Measurements from ENCODE around the gene RB1. TPM values are rescaled to one million over a fixed set of nuclear protein-coding genes. Genes with fewer than 3 reads are reported as not detected.
A peak's percentile ranks its signal among the peaks of the same experiment; 100 is the strongest.

RB1 gene
- total RNA-seq, 1 experiment from 2014 or later, result 43.4 TPM

GRCh38 chr13:48400090-48400694 is 96.6 kb downstream of the RB1 start:
- Mint-ChIP-seq H3K4me3 (ENCODE audit: unreplicated experiment) (peak overlapping the region; percentile 50), H3K36me3 (ENCODE audit: insufficient read depth, unreplicated experiment) (peaks cover 19% of the 10 kb centered on the region), H3K27ac (ENCODE audit: low read depth, unreplicated experiment) (peak overlapping the region; percentile 94), H3K27me3 (ENCODE audit: insufficient read depth, unreplicated experiment) (no peaks in the 10 kb centered on the region), H3K9me3 (ENCODE audit: unreplicated experiment) (peaks cover 6% of the 10 kb centered on the region), H3K4me1 (ENCODE audit: insufficient read depth, unreplicated experiment) (peaks cover 38% of the 10 kb centered on the region)
- DNase-seq (ENCODE audit: unreplicated experiment), result peak; percentile 11
- intact Hi-C loops (cut with micrococcal nuclease), result loop anchor here (2.0 kb wide), 1 partner anchor 65 kb away; no protein-coding TSS in a partner anchor
- no TSS peak for BruUV-seq (replicated peaks)
- ChIA-PET POLR2A (interaction anchor here (1.0 to 3.9 kb wide), 12 partner anchors 8 to 179 kb away, joined by 4 to 42 read pairs (median 8); partner anchors contain the start of genes ITM2B and LPAR6), CTCF (no interaction called here)
- TF ChIP-seq CTCF (IDR thresholded peaks at IDR 0.05; ENCODE audit: unreplicated experiment), result no peak

- peak; percentile 90 for DNase-seq (ENCODE audit: unreplicated experiment)
- ChIA-PET CTCF (interaction anchor here (1.1 to 1.3 kb wide), 2 partner anchors 12 to 181 kb away, joined by 4 read pairs; partner anchors contain the start of gene LPAR6), POLR2A (interaction anchor here (0.6 to 3.9 kb wide), 22 partner anchors 12 to 1396 kb away, joined by 3 to 42 read pairs (median 3); partner anchors contain the start of genes ITM2B, LPAR6 and RCBTB2)
- Mint-ChIP-seq H3K36me3 (ENCODE audit: insufficient read depth, unreplicated experiment) (peaks cover 16% of the 10 kb centered on the region), H3K4me3 (ENCODE audit: unreplicated experiment) (peak overlapping the region; percentile 50), H3K27me3 (ENCODE audit: insufficient read depth, unreplicated experiment) (no peaks in the 10 kb centered on the region), H3K9me3 (ENCODE audit: unreplicated experiment) (no peaks in the 10 kb centered on the region), H3K4me1 (ENCODE audit: insufficient read depth, unreplicated experiment) (peaks cover 42% of the 10 kb centered on the region), H3K27ac (ENCODE audit: low read depth, unreplicated experiment) (peak overlapping the region; percentile 94)
- no TSS peak for BruUV-seq (replicated peaks)
- intact Hi-C loops (cut with micrococcal nuclease), result loop anchor here (1.0 to 2.0 kb wide), 2 partner anchors 66 to 179 kb away; no protein-coding TSS in a partner anchor
- peak; percentile 8 for TF ChIP-seq CTCF (IDR thresholded peaks at IDR 0.05; ENCODE audit: unreplicated experiment)
These were observed 97.3 kb downstream of the RB1 start for GRCh38 chr13:48400850-48401291.

- Mint-ChIP-seq H3K36me3 (ENCODE audit: insufficient read depth, unreplicated experiment) (peaks cover 16% of the 10 kb centered on the region), H3K4me1 (ENCODE audit: insufficient read depth, unreplicated experiment) (peaks cover 46% of the 10 kb centered on the region), H3K4me3 (ENCODE audit: unreplicated experiment) (no peak overlapping the region), H3K9me3 (ENCODE audit: unreplicated experiment) (no peaks in the 10 kb centered on the region), H3K27me3 (ENCODE audit: insufficient read depth, unreplicated experiment) (no peaks in the 10 kb centered on the region), H3K27ac (ENCODE audit: low read depth, unreplicated experiment) (peak overlapping the region; percentile 94)
- TF ChIP-seq CTCF (IDR thresholded peaks at IDR 0.05; ENCODE audit: unreplicated experiment), result no peak
- intact Hi-C loops (cut with micrococcal nuclease), result loop anchor here (1.0 to 2.0 kb wide), 2 partner anchors 67 to 179 kb away; no protein-coding TSS in a partner anchor
- BruUV-seq (replicated peaks), result no TSS peak
- ChIA-PET CTCF (interaction anchor here (1.1 to 1.3 kb wide), 2 partner anchors 11 to 181 kb away, joined by 4 read pairs; partner anchors contain the start of gene LPAR6), POLR2A (interaction anchor here (0.6 to 3.9 kb wide), 22 partner anchors 11 to 1397 kb away, joined by 3 to 42 read pairs (median 3); partner anchors contain the start of genes ITM2B, LPAR6 and RCBTB2)
- no peak for DNase-seq (ENCODE audit: unreplicated experiment)
These were observed 97.9 kb downstream of the RB1 start for GRCh38 chr13:48401480-48401879.

GRCh38 chr13:48402325-48402932 is 98.9 kb downstream of the RB1 start:
- no peak overlapping the region for H3K4me3 Mint-ChIP-seq (ENCODE audit: unreplicated experiment)
- H3K9me3 Mint-ChIP-seq (ENCODE audit: unreplicated experiment), result no peaks in the 10 kb centered on the region
- H3K27me3 Mint-ChIP-seq (ENCODE audit: insufficient read depth, unreplicated experiment), result no peaks in the 10 kb centered on the region
- peaks cover 46% of the 10 kb centered on the region for H3K4me1 Mint-ChIP-seq (ENCODE audit: insufficient read depth, unreplicated experiment)
- CTCF ChIA-PET, result interaction anchor here (0.6 to 1.6 kb wide), 3 partner anchors 10 to 311 kb away, joined by 3 to 4 read pairs (median 4); partner anchors contain the start of gene LPAR6
- no peak for TF ChIP-seq CTCF (IDR thresholded peaks at IDR 0.05; ENCODE audit: unreplicated experiment)
- BruUV-seq (replicated peaks), result no TSS peak
- intact Hi-C loops (cut with micrococcal nuclease), result no loop called here
- DNase-seq (ENCODE audit: unreplicated experiment), result peak; percentile 30
- peak overlapping the region; percentile 71 for H3K27ac Mint-ChIP-seq (ENCODE audit: low read depth, unreplicated experiment)
- peaks cover 21% of the 10 kb centered on the region for H3K36me3 Mint-ChIP-seq (ENCODE audit: insufficient read depth, unreplicated experiment)
- POLR2A ChIA-PET, result interaction anchor here (0.6 to 3.9 kb wide), 10 partner anchors 10 to 177 kb away, joined by 3 to 42 read pairs (median 3); partner anchors contain the start of genes ITM2B and LPAR6

All from MCF 10A (cell line).